ENCODE measurements around the gene FBXL13. TPM values are rescaled to one million over a fixed set of nuclear protein-coding genes. Genes with fewer than 3 reads are reported as not detected.
"Not testable (repeated sequence)": the region's sequence is repeated elsewhere in the genome, so short reads cannot be mapped to it uniquely, and the experiment has no call there.

The FBXL13 gene
- total RNA-seq, 2 donors from 2014 or later, result 1.6 to 1.7 TPM

DNA sequence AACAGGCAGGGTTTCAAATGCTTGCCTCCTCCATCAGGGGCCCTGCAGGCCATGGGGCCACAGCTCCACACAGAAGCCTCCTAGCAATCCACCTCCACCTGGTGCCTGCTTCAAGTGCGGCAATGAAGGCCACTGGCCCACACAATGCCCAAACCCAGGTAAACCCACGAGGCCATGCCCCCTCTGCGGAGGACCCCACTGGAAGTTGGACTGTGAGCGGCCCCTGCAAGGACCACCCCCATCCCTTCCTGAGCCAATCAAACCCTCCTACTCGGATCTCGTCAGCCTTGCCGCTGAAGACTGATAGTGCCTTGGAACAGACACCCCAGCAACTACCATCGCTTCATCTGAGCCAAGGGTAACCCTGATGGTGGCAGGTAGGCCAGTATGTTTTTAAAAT is 98.7 kb downstream of the FBXL13 start:
- Histone ChIP-seq H3K27me3 (no peaks in the 10 kb centered on the region), H3K4me3 (no peak overlapping the region), H3K27ac (no peak overlapping the region), H3K36me3 (no peaks in the 10 kb centered on the region), H3K4me1 (no peaks in the 10 kb centered on the region), H3K9me3 (peaks cover 0 to 14% of the 10 kb centered on the region in 2 donors)
- TF ChIP-seq CTCF (IDR thresholded peaks at IDR 0.05), result no peak
- no peak for DNase-seq (ENCODE audit: low spot score)

- TF ChIP-seq CTCF (IDR thresholded peaks at IDR 0.05), result peak in 1 of 2 donors; percentile 20
- H3K4me3 ChIP-seq, result no peak overlapping the region
- H3K27me3 ChIP-seq, result no peaks in the 10 kb centered on the region
- no peak overlapping the region for H3K27ac ChIP-seq
- no peaks in the 10 kb centered on the region for H3K4me1 ChIP-seq
- no peak for DNase-seq (ENCODE audit: low spot score)
- peaks cover 0 to 6% of the 10 kb centered on the region in 2 donors for H3K9me3 ChIP-seq
- H3K36me3 ChIP-seq, result no peaks in the 10 kb centered on the region
Measured at GRCh38 chr7:102974366-102975236, 100.0 kb downstream of the FBXL13 start.

DNA sequence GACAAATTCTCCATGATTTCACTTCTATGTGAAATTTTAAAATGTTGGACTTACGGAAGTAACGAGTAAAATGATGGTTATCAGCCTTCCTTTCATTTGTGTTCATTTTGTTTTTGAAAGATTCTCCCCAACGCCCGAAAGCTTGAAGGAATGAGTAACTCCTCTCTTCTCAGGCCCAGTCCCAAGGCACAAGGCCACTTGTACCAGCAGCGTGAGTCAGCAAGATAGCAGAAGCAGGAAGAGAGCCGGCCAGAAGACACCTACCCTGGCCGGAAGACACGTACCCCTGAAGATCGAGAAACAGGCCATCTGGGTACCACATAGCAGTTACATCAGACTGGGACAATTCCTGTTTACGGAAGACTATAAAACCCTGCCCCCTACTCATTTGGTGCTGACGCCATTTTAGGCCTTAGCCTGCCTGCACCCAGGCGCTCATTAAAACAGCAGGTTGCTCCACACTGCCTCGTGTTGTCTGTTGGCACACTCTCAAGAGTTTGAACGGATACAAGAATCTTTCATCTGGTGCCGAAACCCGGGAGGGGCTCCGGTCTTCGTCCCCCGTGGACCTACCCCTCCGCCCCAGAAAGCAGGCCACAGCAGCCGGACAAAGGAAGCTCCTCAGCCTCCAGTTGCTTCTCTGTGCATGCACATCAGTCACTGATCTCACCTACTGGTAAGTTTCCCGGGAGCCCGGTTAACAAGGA is 101.3 kb downstream of the FBXL13 start:
- H3K4me1 ChIP-seq, result no peaks in the 10 kb centered on the region
- no peak for TF ChIP-seq CTCF (IDR thresholded peaks at IDR 0.05)
- no peaks in the 10 kb centered on the region for H3K9me3 ChIP-seq
- H3K36me3 ChIP-seq, result no peaks in the 10 kb centered on the region
- no peak for DNase-seq (ENCODE audit: low spot score)
- H3K27me3 ChIP-seq, result no peaks in the 10 kb centered on the region
- no peak overlapping the region for H3K4me3 ChIP-seq
- no peak overlapping the region for H3K27ac ChIP-seq

DNA sequence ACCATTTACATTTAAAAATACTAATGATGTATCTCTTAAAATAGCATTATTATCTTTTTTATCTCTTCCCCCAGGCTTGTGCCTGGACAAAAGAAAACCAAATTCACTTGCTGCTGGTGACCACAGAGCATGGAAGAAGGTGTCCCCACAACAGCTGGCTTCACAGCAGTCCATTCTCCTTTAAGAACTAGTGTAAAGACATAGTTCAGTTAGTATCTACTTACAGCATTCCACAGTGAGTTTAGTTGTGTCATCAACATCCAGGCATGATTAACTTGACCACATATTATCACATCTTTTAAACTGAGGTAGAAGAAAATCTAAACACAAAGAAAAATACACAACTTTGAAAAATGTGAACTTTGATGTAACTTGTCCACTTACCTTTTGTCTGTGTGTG is 106.8 kb downstream of the FBXL13 start:
- no peaks in the 10 kb centered on the region for H3K36me3 ChIP-seq
- no peak for TF ChIP-seq CTCF (IDR thresholded peaks at IDR 0.05)
- no peaks in the 10 kb centered on the region for H3K9me3 ChIP-seq
- no peak overlapping the region for H3K4me3 ChIP-seq
- no peaks in the 10 kb centered on the region for H3K27me3 ChIP-seq
- H3K27ac ChIP-seq, result no peak overlapping the region
- no peak for DNase-seq (ENCODE audit: low spot score)
- no peaks in the 10 kb centered on the region for H3K4me1 ChIP-seq

- Histone ChIP-seq H3K27ac (no peak overlapping the region), H3K36me3 (no peaks in the 10 kb centered on the region), H3K4me1 (no peaks in the 10 kb centered on the region), H3K9me3 (no peaks in the 10 kb centered on the region), H3K4me3 (no peak overlapping the region), H3K27me3 (no peaks in the 10 kb centered on the region)
- DNase-seq (ENCODE audit: low spot score), result no peak
- TF ChIP-seq CTCF (IDR thresholded peaks at IDR 0.05), result no peak
Measured at GRCh38 chr7:102966465-102966864, 108.1 kb downstream of the FBXL13 start.

DNA sequence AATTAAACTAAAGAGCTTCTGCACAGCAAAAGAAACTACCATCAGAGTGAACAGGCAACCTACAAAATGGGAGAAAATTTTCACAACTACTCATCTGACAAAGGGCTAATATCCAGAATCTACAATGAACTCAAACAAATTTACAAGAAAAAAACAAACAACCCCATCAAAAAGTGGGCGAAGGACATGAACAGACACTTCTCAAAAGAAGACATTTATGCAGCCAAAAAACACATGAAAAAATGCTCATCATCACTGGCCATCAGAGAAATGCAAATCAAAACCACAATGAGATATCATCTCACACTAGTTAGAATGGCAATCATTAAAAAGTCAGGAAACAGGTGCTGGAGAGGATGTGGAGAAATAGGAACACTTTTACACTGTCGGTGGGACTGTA is 112.6 kb downstream of the FBXL13 start:
- H3K27ac ChIP-seq; H3K9me3 ChIP-seq; DNase-seq (ENCODE audit: low spot score); H3K4me3 ChIP-seq; H3K27me3 ChIP-seq; H3K4me1 ChIP-seq; H3K36me3 ChIP-seq: not testable (repeated sequence)

- not testable (repeated sequence) for H3K4me3 ChIP-seq; H3K27me3 ChIP-seq; H3K36me3 ChIP-seq; H3K9me3 ChIP-seq; H3K27ac ChIP-seq; H3K4me1 ChIP-seq; DNase-seq (ENCODE audit: low spot score)
Measured at GRCh38 chr7:102958004-102958403, 116.6 kb downstream of the FBXL13 start.

DNA sequence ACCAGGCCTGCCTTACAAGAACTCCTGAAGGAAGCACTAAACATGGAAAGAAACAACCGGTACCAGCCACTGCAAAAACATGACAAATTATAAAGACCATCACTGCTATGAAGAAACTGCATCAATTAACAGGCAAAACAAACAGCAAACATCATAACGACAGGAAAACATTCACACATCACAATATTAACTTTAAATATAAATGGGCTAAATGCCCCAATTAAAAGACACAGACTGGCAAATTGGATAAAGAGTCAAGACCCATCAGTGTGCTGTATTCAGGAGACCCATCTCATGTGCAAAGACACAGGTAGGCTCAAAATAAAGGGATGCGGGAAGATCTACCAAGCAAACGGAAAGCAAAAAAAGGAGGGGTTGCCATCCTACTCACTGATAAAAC is 120.2 kb downstream of the FBXL13 start:
- not testable (repeated sequence) for H3K27ac ChIP-seq; H3K36me3 ChIP-seq; H3K4me3 ChIP-seq; H3K27me3 ChIP-seq; H3K4me1 ChIP-seq; DNase-seq (ENCODE audit: low spot score); H3K9me3 ChIP-seq

Data from right atrium auricular region (tissue), 2 donors.